Colonic mucosa (tissue), 4 donors: ENCODE measurements around the gene PAGE2. TPM values are rescaled to one million over a fixed set of nuclear protein-coding genes. Genes with fewer than 3 reads are reported as not detected.
"Not testable (repeated sequence)": the region's sequence is repeated elsewhere in the genome, so short reads cannot be mapped to it uniquely, and the experiment has no call there.

Experiments used
- DNase-seq: peaks from one replicate; pipeline ENCODE4 v3.0.0-alpha.2; 2020
- H3K27ac ChIP-seq: fragments of 200-600 bp; one replicate; pipeline ENCODE4 v1.8.0; 2021
- H3K27me3 ChIP-seq: fragments of 200-600 bp; one replicate; pipeline ENCODE4 v1.8.0; 2021
- H3K36me3 ChIP-seq: fragments of 200-600 bp; one replicate; pipeline ENCODE4 v1.8.0; 2021
- H3K4me1 ChIP-seq: fragments of 200-600 bp; one replicate; pipeline ENCODE4 v1.8.0; 2021; ENCODE audit warnings: mild to moderate bottlenecking
- H3K4me3 ChIP-seq: fragments of 200-600 bp; one replicate; pipeline ENCODE4 v1.8.0; 2021
- H3K9ac ChIP-seq, 2 donors: one replicate each; pipeline ENCODE4 v1.7.0; 2013; ENCODE audit warnings: control low read depth in 2 of 2, low read depth in 2 of 2, low read length in 2 of 2
- H3K9me3 ChIP-seq: fragments of 200-600 bp; one replicate; pipeline ENCODE4 v1.8.0; 2021
- CTCF ChIP-seq: fragments of 200-600 bp; IDR thresholded peaks from one replicate; pipeline ENCODE4 v1.8.0; 2022; ENCODE audit warnings: antibody characterized with exemption, mild to moderate bottlenecking
- intact Hi-C: fragments of 100-400 bp; cut with DNase I; formaldehyde crosslinking; loops from one replicate; pipeline ENCODE4 v1.14.1; 2022
- total RNA-seq, 2 donors: library from RNA; stranded (reverse); fragmentation: NEBNext Ultra II Directional in 1 of 2; extraction: Animal tissue kit (Norgen Biotek cat#: 25700) in 1 of 2; gene quantifications; one replicate each; pipeline ENCODE4 v1.2.1, GENCODE V29; 2021
- donor health status: healthy.
- donor health status: DM: no; HTN: no; CAD: no.
- donor health status: DM: no; HTN: no; CAD: no.

The PAGE2 gene
- total RNA-seq, 2 donors from 2014 or later: not detected

DNA sequence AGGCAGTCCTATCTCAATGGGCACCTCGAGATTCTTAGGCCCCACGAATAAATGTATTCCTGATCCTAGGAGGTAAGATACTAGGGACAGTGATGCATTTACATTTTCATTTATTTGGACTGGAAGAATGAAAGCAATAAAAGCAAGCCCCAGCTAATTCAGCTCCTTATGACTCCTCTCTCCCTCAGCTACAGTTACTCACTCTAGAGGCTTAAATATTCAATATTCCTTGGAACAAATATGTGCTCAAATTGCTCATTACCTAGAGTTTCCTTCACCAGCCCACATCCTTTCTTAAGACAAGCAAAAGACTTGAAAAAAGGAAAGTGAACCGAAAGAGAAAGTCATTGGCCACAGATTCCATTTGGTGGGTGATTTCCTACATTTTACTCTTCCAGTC lies 13.9 kb downstream of the PAGE2 start:
- DNase-seq: no peak
- intact Hi-C loops: no loop called here
- Histone ChIP-seq H3K9ac (no peak overlapping the region), H3K27ac (no peak overlapping the region), H3K36me3 (no peaks in the 10 kb centered on the region), H3K4me1 (no peaks in the 10 kb centered on the region), H3K27me3 (no peaks in the 10 kb centered on the region), H3K9me3 (no peaks in the 10 kb centered on the region), H3K4me3 (no peak overlapping the region)
- TF ChIP-seq CTCF: no peak

- H3K4me1 ChIP-seq: no peaks in the 10 kb centered on the region
- no peak overlapping the region for H3K9ac ChIP-seq
- H3K4me3 ChIP-seq: no peak overlapping the region
- intact Hi-C loops: no loop called here
- no peaks in the 10 kb centered on the region for H3K9me3 ChIP-seq
- no peak for DNase-seq
- no peak overlapping the region for H3K27ac ChIP-seq
- H3K27me3 ChIP-seq: no peaks in the 10 kb centered on the region
- H3K36me3 ChIP-seq: no peaks in the 10 kb centered on the region
- no peak for TF ChIP-seq CTCF
These were observed 18.4 kb downstream of the PAGE2 start for GRCh38 chrX:55107262-55107661.

GRCh38 chrX:55107911-55108310 lies 19.1 kb downstream of the PAGE2 start:
- H3K27ac ChIP-seq: no peak overlapping the region
- H3K27me3 ChIP-seq: no peaks in the 10 kb centered on the region
- no peaks in the 10 kb centered on the region for H3K36me3 ChIP-seq
- H3K4me3 ChIP-seq: no peak overlapping the region
- TF ChIP-seq CTCF: no peak
- no peaks in the 10 kb centered on the region for H3K4me1 ChIP-seq
- DNase-seq: no peak
- no peak overlapping the region for H3K9ac ChIP-seq
- H3K9me3 ChIP-seq: no peaks in the 10 kb centered on the region
- intact Hi-C loops: no loop called here

DNA sequence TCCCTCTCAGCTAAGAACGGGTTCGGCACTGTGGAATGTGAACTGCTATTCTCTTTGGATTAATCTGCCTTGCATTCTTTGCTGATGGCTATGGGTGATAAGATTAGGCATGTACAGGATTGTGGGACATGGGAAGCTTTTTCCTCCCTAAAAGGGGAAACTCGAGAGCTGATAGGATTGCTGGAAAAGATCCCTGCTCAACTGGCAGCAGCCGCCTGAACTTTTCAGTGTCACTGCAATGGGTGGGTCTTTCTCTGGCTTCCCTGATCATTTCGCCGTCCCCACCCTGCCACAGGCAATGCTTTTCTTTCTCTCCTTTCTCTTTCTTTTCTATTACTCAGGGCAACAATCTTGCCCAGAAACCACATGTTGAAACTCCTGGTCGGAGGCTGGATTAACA lies 20.5 kb downstream of the PAGE2 start:
- no peak for DNase-seq
- intact Hi-C loops: no loop called here
- no peaks in the 10 kb centered on the region for H3K27me3 ChIP-seq
- TF ChIP-seq CTCF: no peak
- H3K4me3 ChIP-seq: no peak overlapping the region
- H3K9me3 ChIP-seq: no peaks in the 10 kb centered on the region
- no peak overlapping the region for H3K9ac ChIP-seq
- H3K36me3 ChIP-seq: no peaks in the 10 kb centered on the region
- no peak overlapping the region for H3K27ac ChIP-seq
- H3K4me1 ChIP-seq: no peaks in the 10 kb centered on the region

- H3K9ac ChIP-seq: no peak overlapping the region
- TF ChIP-seq CTCF: no peak
- intact Hi-C loops: no loop called here
- DNase-seq: no peak
- H3K4me1 ChIP-seq: no peaks in the 10 kb centered on the region
- no peaks in the 10 kb centered on the region for H3K27me3 ChIP-seq
- no peaks in the 10 kb centered on the region for H3K9me3 ChIP-seq
- H3K4me3 ChIP-seq: no peak overlapping the region
- no peak overlapping the region for H3K27ac ChIP-seq
- no peaks in the 10 kb centered on the region for H3K36me3 ChIP-seq
These were observed 22.9 kb downstream of the PAGE2 start for GRCh38 chrX:55111578-55112254.

- intact Hi-C loops, H3K27ac ChIP-seq, H3K4me1 ChIP-seq, H3K4me3 ChIP-seq, H3K27me3 ChIP-seq, DNase-seq, H3K9ac ChIP-seq, H3K9me3 ChIP-seq, H3K36me3 ChIP-seq: not testable (repeated sequence)
These were observed 27.8 kb downstream of the PAGE2 start for GRCh38 chrX:55116589-55116988.
